GM18858 (cell line): Measurements from ENCODE around the gene ZNF175.

ENCODE experiments used
- ATAC-seq: cut with Tn5 transposase; IDR thresholded peaks from one replicate; pipeline ENCODE4 v1.9.1; 2021; ENCODE audit not compliant: unreplicated experiment

The ZNF175 gene

DNA sequence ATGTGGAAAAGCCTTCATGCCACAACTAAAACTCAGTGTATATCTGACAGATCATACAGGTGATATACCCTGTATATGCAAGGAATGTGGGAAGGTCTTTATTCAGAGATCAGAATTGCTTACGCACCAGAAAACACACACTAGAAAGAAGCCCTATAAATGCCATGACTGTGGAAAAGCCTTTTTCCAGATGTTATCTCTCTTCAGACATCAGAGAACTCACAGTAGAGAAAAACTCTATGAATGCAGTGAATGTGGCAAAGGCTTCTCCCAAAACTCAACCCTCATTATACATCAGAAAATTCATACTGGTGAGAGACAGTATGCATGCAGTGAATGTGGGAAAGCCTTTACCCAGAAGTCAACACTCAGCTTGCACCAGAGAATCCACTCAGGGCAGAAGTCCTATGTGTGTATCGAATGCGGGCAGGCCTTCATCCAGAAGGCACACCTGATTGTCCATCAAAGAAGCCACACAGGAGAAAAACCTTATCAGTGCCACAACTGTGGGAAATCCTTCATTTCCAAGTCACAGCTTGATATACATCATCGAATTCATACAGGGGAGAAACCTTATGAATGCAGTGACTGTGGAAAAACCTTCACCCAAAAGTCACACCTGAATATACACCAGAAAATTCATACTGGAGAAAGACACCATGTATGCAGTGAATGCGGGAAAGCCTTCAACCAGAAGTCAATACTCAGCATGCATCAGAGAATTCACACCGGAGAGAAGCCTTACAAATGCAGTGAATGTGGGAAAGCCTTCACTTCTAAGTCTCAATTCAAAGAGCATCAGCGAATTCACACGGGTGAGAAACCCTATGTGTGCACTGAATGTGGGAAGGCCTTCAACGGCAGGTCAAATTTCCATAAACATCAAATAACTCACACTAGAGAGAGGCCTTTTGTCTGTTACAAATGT, 16.4 kb downstream of the ZNF175 start:
- ATAC-seq, result no peak

DNA sequence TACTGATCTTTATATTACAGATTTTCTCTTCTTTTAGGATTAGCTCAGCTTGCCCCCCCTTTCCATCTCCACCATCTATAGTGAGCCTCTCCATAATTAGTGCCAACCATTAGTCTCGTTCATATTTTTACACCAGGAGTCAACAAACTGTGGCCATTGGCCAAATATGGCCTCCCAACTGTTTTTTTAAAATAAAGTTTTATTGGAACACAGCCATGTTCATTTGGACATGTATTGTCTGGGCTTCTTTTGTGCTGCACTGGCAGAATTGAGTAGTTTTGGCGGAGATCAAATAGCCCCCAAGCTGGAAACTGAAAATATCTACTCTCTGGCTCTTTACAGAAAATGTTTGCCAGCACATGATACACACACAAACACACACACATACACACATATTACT, 18.4 kb downstream of the ZNF175 start:
- no peak for ATAC-seq

DNA sequence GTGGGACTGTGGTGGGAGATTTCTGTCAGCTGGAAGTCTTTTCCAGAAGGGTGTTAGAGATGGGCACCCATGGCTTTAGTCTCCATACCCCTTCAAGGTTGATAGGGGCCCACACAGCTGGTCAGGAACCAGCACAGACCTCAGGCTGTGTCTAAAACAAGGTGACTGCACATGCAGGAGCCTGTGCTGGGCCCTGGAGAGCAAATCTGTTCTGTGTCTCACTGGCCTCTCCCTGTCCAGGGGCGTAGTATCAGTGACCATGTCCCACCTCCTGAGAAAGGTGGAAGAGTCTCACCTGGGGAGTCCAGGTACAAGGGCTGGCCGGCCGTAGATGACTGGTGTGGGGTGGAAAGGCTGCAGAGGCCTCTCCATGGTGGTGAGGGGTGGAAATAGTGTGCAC, 19.4 kb downstream of the ZNF175 start:
- no peak for ATAC-seq

DNA sequence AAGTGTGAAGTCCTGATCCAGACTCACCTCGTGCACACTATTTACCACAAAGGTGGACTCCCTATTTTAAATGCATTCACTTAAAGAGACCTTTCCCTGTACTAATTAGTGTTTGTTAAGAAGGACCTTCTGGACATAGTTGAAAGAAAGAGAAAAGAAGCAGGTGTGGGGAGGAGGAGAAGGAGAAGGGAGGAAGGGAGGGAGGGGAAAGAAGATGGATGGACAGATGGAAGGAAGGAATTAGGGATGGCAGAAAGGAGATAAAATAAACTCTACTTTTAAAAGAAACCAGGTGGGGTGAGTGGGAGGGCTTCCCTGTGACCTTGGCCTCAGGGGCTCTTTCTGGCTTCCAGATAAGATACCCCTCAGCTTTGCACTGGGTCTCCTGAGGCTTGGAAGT, 21.4 kb downstream of the ZNF175 start:
- ATAC-seq, result no peak

DNA sequence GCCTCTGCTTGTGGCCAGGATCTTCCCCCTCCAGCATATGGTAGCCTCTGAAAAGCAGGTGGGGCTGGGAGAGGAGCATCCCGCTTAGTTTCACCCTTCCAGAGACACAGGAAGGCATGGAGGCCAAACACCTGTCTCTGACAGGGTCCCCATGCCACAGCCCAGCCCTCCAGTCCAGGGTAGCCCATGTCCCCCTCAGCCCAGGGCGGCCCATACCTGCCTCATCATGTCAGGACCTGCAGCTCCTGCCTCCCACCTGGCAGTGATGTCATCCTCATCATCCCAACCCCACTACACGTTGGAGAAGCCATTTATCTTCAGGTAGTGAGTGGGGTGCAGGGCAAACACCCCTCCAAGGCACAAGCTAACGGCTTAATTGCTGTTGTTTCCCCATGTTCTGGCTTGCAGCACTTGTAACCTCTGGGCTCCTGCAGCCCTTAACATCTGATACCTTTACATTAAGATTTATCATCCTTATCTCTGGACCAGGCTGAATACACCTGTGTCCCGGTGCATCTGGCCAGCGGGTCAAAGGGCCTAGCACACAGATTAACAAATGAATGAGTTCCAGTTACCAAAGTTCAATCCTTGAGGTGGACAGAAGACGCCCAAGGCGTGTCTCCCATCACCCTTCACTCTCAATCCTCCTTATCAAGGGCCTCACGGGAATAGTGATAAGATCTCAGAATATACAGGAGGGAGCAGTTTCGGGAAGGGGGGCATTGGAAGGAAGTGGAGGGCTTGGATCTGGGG, 22.2 kb downstream of the ZNF175 start:
- no peak for ATAC-seq

DNA sequence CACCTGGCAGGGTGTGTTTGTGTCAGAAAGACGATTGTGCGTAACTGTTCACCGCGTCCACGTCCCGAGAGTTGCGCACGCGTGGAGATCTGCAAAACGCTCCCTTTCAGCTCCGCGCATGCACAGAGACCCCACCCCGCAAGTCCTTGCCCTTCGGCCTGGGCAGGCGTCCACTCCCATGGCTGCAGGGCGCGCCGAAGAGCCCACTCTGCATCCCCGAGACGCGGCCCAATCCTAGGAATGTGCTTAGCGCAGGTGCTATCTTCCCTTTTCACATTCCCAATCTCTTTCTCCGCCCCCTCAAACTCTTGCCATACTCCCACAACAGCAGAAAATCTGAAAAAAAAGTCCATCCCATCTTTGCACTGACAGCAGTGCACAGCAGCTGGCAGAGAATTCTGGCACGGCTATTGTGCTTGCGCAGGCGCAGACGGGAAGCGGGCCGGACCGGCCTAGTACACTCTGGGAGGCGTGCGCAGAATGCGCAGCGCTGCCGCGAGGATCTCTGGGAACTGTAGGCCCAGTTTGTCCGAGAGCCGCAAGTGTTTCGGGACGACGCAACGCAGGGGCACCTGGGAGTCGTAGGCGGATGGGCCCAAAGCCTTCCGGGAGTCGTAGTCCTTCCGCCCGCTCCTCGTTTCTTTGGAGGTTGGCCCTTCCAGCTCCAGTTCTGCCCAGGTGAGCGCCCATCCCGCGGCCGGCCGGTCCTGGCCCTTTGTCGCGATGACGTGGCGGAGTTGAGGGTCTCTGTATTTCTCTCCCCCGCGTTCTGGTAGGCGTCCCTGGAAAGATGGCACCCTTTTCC, 23.1 kb downstream of the ZNF175 start:
- peak; percentile 91 for ATAC-seq

DNA sequence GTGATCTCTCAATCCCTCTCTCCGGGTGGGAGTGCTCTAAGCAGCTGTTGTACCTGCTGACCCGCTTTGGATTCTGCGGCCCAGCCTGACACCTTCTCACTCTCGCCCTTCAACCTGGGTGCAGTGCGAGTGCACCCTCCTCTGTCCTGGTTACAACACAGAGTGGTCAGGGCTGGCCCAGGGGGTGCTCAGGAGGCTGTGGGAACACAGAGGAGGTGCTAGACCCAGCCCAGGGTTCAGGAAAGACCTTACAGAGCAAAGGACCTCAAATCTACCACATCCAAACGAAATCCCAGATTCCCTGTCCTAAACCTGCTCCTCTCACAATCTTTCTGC, 23.7 kb downstream of the ZNF175 start:
- no peak for ATAC-seq

DNA sequence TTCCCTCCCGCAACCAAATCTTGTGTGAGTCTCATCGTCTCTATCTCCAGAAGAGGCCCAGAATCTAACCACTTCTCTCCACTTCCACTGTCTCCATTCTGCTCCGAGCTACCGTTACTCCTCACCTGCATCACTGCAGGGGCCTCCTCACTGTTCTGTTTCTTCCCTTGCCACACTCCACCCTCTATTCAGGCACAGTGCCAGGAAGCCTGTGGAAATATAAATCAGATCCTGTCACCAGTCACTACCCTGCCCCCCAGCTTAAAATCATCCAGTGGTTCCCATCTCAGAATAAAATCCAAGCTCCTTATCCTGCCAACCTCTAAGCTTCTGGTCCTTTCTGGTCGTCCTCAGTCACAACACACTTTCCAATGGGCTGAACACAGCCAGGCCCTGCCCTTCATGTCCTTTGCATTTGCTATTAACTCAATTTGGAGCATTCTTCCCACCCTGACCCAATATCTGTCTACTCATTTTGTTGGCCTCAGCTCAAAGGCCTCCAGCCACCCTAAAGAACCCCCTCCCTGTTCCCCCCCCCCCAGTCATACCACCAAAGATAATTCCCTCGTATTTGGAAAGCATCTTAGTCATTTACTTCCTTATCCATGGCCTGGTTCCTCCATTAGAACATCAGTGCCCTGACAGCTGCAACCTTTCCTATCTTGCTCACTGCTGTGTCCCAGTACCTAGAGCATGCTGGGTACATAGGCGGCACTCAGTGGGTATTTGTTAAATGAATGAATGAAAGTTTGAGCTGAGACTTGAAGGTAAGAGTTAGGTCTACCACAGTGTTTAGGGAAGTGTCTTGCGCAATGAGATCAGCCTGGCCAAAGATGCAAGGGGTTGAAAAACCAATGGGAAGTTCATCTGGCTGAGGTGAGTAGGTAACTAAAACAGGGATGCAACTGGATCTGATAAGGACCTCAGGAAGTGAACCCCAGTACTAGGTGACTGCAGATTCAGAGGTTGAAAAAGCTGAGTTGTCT, 24.4 kb downstream of the ZNF175 start:
- no peak for ATAC-seq

DNA sequence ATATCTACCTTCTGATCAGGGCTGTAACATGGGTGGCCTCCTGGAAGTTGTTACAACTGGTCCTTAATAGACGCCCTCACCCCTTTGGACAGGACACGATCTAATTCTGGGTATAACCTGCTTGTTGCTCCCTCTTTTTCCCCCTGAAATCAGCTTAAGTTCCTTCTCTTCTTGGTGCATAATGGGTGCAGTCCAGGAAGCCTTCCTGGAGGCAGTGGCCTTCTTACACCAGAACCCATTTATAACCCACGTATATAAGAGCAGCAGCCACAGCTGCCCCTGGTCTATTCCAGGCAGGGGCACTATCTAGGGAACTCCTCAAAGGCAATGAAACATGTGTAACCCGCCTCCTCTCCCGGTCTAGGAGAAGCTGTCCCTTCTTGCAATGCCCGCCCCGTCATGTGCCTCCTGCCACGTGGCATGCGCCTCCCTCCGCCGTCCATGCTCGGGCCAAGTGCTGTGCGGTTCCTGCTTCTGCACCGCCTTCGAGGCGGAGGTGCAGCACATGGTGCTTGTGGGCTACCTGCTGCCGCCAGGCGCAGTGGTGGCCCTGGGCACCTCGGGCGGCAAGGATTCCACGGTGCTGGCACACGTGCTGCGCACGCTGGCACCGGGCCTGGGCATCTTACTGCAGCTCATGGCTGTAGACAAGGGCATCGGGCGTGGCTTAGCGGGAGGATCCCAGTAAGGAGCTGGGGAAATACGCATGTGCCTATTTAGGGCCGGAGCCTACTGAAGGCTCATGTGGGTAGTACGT, 27.3 kb downstream of the ZNF175 start:
- no peak for ATAC-seq

DNA sequence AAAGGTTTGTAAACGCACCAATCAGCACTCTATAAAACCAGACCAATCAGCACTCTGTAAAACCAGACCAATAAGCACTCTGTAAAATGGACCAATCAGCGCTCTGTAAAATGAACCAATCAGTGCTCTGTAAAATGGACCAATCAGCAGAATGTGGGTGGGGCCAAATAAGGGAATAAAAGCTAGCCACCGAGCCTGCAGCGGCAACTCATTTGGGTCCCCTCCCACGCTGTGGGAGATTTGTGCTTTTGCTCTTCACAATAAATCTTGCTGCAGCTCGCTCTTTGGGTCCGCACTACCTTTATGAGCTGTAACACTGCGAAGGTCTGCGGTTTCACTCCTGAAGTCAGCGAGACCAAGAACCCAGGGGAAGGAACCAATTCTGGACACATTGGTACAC, 28.0 kb downstream of the ZNF175 start:
- no peak for ATAC-seq

DNA sequence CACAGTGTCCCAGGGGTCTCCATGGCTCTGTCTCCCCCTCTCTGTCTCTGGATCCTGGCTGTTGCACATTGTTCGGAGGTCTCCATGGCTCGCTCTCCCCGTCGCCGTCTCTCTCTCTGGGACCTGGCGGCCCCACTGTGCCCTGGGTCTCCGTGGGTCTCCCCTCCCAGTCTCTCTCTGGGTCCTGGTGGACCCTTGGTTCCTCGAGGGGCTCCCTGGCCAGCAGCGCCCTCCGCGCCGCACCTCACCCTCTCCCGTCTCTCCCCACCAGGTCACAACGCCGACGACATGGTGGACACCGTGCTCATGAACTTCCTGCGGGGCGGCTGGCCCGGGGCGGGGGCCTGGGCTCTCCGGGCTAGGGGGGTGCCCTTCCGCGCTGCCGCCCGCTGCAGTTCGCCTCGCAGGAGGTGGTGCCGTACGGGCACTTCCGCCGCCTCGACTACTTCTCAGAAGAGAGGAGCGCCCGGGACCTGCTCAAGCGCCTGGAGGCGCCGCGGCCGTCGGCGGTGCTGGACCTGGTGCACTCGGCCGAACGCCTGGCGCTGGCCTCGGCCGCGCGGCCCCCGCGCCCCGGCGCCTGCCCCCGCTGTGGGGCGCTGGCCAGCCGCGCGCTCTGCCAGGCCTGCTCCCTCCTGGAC, 30.0 kb downstream of the ZNF175 start:
- no peak for ATAC-seq

DNA sequence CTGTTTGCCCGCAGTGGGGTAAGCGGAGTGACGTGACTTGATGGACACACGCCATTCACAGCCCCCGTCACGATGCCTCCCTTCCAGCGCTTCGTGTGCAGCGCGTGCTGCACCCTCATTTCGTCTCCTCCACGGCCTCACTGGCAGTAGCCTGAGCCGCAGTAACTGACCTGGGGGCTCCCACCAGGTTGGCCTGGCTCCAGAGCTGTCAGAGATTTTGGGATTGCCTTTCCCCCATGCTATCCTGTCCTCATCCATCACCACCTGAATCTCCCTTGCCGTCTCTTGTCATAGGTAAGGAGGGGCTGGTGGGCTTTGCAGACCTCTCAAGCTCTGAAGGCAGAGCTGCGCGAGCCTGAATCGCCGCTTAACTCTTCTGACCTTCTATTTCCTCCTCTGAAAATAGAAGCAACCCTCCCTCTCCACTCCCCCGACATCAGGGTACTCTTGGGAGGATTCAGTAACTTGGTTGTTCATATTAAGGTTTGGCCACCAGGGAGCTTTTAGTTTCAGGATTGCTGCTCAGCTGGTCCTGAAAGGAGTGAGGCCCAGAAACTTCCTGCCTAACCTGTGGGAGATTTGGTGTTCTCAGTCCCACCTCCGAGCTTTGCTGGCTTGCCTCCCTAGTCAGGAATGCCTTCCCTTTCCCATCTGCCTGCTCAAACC, 31.2 kb downstream of the ZNF175 start:
- ATAC-seq, result no peak

DNA sequence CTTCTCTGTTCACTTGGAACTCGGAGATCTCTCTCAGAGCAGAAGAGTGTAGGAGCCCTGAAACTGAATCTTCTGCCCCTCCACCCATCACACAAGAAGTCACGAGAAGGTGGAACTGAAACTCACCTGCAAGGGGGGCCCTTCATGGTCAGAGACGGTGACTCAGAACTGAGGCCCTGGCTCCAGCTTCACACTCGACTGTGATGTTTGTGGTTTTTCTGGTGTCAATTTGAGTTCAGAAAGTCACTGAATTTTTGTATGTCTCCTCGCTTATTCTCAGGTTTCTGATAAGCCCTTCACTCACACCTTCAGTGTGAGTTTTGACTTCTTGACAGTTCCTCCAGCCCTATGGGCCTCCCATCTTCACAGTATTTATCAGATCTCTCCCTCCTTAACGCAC, 36.0 kb downstream of the ZNF175 start:
- peak; percentile 73 for ATAC-seq

DNA sequence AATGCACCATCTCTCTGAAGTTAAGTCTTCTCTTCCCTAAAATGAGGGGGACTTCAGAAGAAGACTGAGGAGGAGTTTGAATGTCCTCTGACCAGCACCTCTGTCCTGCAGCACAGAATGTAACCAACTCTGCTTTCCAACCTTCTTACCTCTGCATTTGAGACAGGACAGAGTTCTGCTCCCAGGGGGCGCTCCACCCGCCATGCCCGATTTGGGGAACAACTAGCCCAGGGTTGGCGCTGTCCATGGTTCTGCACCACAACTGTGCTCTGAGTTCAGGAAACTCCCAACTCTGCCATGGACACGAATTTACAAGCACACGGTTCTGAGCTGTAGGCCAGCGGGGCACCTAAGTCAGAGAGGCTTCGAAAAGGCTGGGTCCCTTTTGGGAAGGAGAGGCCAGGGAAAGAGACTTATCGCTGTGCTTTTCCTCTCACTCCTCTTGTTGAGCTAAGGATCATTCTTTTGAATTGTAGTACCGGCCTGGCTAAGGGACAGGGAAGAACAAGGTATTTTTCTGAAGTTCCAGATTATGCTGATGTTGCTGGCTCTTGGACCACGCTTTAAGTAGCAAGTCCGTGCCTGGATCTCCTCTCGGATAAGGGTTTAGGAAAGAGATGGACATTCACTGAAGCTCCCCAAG, 37.0 kb downstream of the ZNF175 start:
- no peak for ATAC-seq

DNA sequence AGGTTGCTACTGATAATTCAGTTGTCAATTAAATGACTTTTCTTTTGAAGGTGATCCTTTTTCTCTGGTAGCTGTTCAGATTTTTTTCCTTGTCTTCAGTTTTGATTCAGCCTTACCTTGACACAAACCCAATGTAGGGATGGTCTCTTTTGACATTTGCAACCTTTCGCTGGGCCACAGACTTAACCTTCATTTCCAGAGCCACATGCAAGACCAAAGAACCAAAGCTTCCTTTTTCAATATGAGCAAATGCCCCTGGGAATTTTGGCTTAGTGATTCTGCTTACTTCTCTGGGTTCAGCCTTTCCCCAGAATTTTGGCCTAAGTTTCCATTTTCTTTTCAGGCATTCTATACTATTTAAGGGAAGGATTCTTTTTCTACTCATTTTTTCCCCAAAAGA, 39.5 kb downstream of the ZNF175 start:
- no peak for ATAC-seq

DNA sequence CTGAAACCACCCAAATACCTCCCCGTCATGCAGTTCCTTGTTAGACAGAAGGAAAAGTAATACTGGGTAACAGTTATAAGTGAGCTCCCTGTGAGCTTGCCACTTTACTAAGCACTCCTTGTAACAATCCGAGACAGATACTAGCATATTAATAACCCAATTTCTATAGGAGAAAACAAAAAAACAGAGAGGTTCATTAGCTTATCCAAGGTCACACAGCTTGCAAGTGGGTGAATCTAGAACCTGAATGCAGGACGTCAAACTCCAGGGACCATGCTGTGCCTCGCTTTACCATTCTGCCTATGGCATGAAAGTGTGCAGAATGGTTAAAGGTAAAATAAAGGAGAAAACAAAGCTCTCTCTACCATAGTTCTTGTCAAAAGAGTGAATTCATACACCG, 43.7 kb downstream of the ZNF175 start:
- ATAC-seq, result no peak

DNA sequence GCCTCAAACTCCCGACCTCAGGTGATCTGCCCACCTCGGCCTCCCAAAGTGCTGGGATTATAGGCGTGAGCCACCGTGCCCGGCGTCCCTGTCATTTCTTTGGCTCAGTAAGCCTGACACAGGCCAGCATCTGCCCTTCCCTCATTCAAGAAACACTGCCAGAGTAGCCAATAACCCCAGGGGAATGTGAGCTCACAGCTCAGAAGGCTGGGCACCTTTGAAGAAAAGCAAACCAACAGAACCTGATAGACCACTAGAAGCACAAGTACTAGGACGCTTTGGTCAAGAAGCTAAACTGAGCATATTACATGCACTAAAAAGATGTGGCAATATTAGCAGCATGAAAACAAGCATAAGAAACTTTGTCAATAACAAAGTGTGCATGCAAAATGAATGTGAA, 44.9 kb downstream of the ZNF175 start:
- no peak for ATAC-seq

DNA sequence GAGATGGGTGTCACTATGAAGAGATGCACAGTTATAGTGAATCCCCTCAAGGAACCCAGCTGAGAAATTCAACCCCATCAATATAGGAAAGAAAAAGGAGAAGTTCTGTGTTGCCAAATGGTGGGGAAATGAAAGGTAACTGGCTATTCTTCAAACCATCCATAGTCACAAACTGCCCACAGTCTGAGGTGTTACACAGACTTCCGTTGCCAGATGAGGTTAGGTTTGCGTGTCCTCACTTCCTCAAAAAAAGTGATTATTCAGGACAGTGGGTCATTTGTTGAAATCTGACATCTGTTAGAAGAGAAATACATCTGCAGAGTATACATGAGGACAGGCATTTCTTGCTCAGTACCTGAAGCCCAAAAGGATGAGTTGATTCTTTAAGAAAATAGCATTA, 50.1 kb downstream of the ZNF175 start:
- ATAC-seq, result no peak
